Gastrocnemius medialis (tissue), 4 donors: ENCODE measurements around the gene FLNB.

Source experiments
- CTCF ChIP-seq, 5 experiments: fragments of 450-650 bp in 3 of 5; fragments of 200-600 bp in 2 of 5; sonication (generic) in 2 of 5; IDR thresholded peaks in 4 of 5; conservative IDR thresholded peaks in 1 of 5; 1 replicate in 4 of 5; 2 replicates in 1 of 5; pipeline ENCODE4 v1.5.1; 2016 to 2019; ENCODE audit warnings: antibody characterized with exemption in 5 of 5, mild to moderate bottlenecking in 3 of 5, moderate library complexity in 3 of 5
- POLR2A ChIP-seq, 2 donors: fragments of 450-650 bp; IDR thresholded peaks; one replicate each; pipeline ENCODE4 v1.6.1; 2017; ENCODE audit warnings: antibody characterized with exemption in 2 of 2, mild to moderate bottlenecking in 2 of 2, moderate library complexity in 2 of 2

- TF ChIP-seq CTCF (IDR thresholded peaks at IDR 0.05 in 4 of 5, conservative IDR thresholded peaks at IDR 0.05 in 1 of 5), result peak in 4 of 5 experiments; percentile 33 to 69 (median 52)
- TF ChIP-seq POLR2A (IDR thresholded peaks at IDR 0.05), result peak; percentile 27 to 62
Measured at GRCh38 chr3:58008141-58009025, at the start of gene FLNB.
